HUDEP-2 (cell line): ENCODE results near the gene ZYG11B.
"Not testable (repeated sequence)": the region's sequence is repeated elsewhere in the genome, so short reads cannot be mapped to it uniquely, and the experiment has no call there.

Experiments
- DNase-seq, 76 experiments: peaks; one replicate each; lab custom pipeline; 2025; ENCODE audit not compliant: unreplicated experiment in 76 of 76; lab: John Stamatoyannopoulos, UW

ZYG11B gene

DNA sequence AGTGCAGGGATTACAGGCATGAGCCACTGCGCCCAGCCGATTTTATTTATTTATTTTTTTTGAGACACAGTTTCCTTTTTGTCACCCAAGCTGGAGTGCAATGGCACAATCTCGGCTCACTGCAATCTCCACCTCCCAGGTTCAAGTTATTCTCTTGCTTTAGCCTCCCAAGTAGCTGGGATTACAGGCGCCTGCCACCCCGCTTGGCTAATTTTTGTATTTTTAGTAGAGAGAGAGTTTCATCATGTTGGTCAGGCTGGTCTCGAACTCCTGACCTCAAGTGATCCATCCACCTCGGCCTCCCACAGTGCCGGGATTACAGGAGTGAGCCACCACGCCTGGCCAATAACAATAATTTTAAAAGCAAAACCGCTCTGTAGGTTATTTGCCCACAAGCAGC, 112.9 kb downstream of the ZYG11B start:
- DNase-seq = not testable (repeated sequence)

DNA sequence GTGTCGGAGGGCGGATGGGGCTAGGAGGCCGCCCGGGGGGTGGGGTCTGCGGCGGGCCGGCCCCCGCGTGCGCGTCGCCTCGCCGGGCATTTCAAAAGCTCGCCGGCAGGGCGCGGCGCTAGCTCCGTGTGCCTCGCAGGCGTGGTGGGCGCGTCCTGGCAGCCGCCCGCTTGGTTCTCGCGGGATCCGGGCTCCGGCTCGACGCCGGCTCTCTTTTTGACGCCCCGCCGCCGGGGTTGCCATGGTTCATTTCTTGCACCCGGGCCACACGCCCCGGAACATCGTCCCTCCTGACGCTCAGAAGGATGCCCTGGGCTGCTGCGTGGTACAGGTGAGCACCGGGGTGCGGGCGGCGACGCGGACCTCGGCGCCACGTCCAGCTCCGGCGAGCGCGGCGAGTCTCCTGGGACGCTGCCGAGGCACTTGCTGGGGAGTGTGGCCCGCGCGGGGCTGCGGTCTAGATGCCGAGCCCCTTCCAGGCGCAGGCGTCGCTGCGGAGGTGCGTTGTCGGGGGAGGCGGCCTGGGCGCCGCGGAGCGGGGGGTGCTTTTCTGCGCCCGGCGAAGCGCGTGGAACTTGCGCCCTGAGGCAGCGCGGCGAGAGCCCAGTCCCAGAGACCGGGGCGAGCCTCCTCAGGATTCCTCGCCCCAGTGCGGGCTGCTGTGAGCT, 116.5 kb downstream of the ZYG11B start, which contains the start of gene ZYG11A:
Gene ZYG11A (plus strand): TSS at position 118 of the 668 bp plus-strand sequence. CDS start 124 bp downstream, at position 242.
- peak in 75 of 76 experiments; percentile 16 to 92 (median 81) for DNase-seq

GRCh38 chr1:52845119-52845518, 118.9 kb downstream of the ZYG11B start:
- peak in 1 of 76 experiments; percentile 2 for DNase-seq

DNA sequence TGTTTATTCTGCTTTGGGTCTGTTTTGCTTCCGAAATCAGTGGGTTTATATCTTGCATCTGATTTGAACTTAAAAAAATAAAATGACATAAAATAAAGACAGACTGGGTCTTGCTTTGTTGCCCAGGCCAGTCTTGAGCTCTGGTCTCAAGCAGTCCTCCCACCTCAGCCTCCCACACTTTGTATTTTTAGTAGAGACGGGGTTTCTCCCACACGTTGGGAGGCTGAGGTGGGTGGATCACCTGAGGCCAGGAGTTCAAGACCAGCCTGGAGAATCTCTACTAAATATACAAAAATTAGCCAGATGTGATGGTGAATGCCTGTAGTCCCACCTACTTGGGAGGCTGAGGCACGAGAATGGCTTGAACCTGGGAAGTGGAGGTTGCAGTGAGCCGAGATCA, 122.2 kb downstream of the ZYG11B start:
- DNase-seq = no peak

- DNase-seq = no peak
Measured at GRCh38 chr1:52850951-52851350, 124.7 kb downstream of the ZYG11B start.

DNA sequence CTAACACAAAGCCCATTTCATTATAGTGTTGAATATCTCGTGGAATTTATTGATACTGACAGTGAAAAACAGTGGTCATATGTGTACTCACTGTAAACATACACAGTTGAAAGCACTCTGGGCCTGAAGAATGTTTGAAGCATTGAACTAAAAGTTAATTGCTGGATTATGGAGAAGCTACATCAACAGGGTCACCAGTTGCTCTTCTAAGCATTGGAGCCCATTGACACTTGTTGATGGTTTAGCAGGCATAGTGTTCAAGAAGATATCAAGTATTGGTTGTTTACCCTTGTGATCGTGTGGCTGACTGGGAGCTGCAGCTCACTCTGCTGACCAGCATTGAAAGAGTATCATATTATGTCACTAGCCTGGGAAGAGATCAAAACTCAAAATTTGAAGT, 126.6 kb downstream of the ZYG11B start:
- no peak for DNase-seq

GRCh38 chr1:52855584-52855983, 129.3 kb downstream of the ZYG11B start:
- DNase-seq = no peak

- no peak for DNase-seq
Measured at GRCh38 chr1:52856026-52856425, 129.8 kb downstream of the ZYG11B start.

GRCh38 chr1:52857443-52857842, 131.2 kb downstream of the ZYG11B start:
- DNase-seq = no peak

- no peak for DNase-seq
Measured at GRCh38 chr1:52862666-52863458, 136.6 kb downstream of the ZYG11B start.

DNA sequence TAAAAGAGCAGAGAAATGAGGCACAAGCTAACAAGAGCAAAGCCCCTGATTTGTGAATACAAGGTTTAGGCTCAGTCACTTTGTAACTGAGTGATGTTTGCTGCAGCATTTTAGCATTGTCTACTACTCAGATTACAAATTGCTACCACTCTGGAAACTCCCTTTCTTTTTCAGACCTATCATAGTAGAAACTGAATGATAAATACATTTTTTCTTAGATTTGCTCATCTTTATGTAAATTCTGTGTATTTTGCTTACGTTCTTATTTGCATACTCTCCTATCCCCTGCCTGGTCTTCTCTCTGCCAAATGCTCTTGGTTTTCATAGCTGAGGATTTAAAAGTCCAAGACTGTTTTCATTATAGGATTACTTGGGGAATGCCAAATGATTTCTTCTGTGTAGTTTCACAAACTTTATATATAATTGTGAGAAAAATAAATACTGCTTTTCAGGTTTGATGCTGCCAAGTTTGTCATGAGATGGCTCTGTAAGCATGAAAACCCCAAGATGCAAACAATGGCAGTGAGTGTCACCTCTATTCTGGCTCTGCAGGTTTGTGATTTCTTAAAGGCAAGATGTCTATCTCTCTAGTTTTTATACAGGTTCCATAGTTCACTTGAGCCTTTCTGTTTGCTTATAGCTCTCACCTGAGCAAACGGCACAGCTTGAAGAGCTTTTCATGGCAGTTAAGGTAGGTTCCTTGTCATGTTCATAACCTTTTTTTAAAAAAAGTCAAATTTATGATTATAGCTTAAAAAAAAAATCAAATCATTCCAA, 141.0 kb downstream of the ZYG11B start:
- no peak for DNase-seq

GRCh38 chr1:52869727-52870126, 143.5 kb downstream of the ZYG11B start:
- not testable (repeated sequence) for DNase-seq

- DNase-seq = no peak
Measured at GRCh38 chr1:52876843-52877242, 150.6 kb downstream of the ZYG11B start.
